HL-60 (cell line): Measurements from ENCODE around the gene PDE4B.

Source experiments
- GABPA ChIP-seq: IDR thresholded peaks from 2 replicates; pipeline ENCODE4 v1.6.1; 2012; ENCODE audit warnings: low read depth
- POLR2AphosphoS5 ChIP-seq: IDR thresholded peaks from 2 replicates; pipeline ENCODE4 v1.6.1; 2012; ENCODE audit warnings: low read depth
- TF ChIP-seq, protein P1 (sequence below): IDR thresholded peaks from one replicate; pipeline ENCODE4 v1.5.1; 2011; ENCODE audit warnings: low read length, control low read depth, inconsistent platforms; ENCODE audit not compliant: insufficient read depth
- TF ChIP-seq, protein P2 (sequence below): IDR thresholded peaks from 2 replicates; pipeline ENCODE4 v1.6.1; 2012; ENCODE audit warnings: low read depth; ENCODE audit not compliant: insufficient replicate concordance

DNA sequence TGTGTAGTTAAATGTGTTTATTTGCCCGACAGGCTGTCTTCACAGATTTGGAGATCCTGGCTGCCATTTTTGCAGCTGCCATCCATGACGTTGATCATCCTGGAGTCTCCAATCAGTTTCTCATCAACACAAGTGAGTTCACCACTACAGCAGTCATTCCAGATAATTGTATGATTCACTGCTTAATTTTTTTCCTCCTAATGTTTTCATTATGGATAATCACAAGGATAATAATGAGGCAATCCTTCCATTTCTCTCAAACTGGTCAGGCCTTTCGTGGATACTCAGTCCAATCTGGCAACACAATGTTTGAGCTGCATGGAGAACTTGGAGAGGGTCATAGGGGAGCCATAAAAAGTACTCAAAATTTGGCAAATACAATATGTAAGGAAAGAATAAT lies 572.9 kb downstream of the PDE4B start:
- TF ChIP-seq, protein P1, sequence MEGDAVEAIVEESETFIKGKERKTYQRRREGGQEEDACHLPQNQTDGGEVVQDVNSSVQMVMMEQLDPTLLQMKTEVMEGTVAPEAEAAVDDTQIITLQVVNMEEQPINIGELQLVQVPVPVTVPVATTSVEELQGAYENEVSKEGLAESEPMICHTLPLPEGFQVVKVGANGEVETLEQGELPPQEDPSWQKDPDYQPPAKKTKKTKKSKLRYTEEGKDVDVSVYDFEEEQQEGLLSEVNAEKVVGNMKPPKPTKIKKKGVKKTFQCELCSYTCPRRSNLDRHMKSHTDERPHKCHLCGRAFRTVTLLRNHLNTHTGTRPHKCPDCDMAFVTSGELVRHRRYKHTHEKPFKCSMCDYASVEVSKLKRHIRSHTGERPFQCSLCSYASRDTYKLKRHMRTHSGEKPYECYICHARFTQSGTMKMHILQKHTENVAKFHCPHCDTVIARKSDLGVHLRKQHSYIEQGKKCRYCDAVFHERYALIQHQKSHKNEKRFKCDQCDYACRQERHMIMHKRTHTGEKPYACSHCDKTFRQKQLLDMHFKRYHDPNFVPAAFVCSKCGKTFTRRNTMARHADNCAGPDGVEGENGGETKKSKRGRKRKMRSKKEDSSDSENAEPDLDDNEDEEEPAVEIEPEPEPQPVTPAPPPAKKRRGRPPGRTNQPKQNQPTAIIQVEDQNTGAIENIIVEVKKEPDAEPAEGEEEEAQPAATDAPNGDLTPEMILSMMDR: no peak
- no peak for TF ChIP-seq POLR2AphosphoS5
- no peak for TF ChIP-seq GABPA
- TF ChIP-seq, protein P2, sequence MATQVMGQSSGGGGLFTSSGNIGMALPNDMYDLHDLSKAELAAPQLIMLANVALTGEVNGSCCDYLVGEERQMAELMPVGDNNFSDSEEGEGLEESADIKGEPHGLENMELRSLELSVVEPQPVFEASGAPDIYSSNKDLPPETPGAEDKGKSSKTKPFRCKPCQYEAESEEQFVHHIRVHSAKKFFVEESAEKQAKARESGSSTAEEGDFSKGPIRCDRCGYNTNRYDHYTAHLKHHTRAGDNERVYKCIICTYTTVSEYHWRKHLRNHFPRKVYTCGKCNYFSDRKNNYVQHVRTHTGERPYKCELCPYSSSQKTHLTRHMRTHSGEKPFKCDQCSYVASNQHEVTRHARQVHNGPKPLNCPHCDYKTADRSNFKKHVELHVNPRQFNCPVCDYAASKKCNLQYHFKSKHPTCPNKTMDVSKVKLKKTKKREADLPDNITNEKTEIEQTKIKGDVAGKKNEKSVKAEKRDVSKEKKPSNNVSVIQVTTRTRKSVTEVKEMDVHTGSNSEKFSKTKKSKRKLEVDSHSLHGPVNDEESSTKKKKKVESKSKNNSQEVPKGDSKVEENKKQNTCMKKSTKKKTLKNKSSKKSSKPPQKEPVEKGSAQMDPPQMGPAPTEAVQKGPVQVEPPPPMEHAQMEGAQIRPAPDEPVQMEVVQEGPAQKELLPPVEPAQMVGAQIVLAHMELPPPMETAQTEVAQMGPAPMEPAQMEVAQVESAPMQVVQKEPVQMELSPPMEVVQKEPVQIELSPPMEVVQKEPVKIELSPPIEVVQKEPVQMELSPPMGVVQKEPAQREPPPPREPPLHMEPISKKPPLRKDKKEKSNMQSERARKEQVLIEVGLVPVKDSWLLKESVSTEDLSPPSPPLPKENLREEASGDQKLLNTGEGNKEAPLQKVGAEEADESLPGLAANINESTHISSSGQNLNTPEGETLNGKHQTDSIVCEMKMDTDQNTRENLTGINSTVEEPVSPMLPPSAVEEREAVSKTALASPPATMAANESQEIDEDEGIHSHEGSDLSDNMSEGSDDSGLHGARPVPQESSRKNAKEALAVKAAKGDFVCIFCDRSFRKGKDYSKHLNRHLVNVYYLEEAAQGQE: no peak
